Measurements from ENCODE around the gene SKIC2.
"Not testable (repeated sequence)": the region's sequence is repeated elsewhere in the genome, so short reads cannot be mapped to it uniquely, and the experiment has no call there.

The SKIC2 gene

DNA sequence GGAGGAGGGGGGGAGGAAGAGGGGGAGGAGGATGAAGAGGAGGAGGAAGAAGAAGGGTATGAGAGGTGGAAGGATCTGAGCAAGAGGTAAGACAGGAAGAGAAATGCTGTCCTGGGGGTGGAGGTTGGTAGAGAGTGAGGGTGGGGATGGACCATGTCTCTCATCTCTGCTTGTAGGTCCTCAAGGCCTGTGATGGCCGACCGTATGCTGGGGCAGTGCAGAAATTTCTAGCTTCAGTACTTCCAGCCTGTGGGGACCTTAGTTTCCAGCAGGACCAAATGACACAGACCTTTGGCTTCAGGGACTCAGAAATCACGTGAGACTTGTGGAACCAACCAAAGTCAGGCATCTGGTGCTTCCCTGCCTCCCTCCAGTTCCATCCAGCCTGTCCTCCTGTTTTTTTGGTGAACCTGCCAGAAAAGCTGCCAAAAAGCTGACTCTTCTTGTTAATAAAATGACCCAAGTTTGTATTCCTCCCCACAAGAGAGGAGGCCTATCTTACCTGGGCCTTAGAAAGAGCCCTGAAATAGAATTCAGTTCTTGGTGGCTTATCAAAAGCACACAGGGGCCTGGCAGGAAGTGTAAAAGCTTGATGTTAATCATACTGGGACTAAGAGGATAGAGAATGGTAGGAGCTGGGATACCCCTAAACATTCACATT lies 20.4 kb downstream of the SKIC2 start:
- H3K9me3 ChIP-seq (ENCODE audit: control insufficient read depth, insufficient read depth, low read length): no peaks in the 10 kb centered on the region
- no CpG with 5 or more reads among the region's 3 CpGs for WGBS (ENCODE audit: insufficient coverage, insufficient read length)

DNA sequence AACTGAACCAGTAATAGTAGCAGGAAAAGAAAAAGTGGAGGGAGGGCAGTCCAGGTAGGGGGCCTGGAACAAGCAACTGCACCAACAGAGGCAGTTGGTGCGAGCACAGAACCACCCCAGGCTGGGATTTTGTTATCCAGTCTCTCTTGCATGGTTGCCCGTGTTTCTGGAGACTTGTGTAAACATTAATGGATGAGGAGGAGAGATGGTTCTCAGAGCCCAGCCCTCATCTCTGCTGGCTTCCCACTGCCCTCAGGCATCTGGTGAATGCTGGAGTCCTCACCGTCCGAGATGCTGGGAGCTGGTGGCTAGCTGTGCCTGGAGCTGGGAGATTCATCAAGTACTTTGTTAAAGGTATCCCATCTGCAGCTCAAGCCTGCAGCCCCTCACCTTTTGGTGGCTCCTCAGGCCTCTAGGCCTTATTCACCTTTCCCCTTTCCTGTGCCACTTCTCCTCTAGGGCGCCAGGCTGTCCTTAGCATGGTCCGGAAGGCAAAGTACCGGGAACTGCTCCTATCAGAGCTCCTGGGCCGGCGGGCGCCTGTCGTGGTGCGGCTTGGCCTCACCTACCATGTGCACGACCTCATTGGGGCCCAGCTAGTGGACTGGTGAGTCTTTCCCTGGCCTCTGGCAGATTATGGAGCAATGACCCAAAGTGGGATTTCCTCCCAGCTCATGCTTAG lies 21.4 kb downstream of the SKIC2 start:
- H3K9me3 ChIP-seq (ENCODE audit: control insufficient read depth, insufficient read depth, low read length); H3K36me3 ChIP-seq (ENCODE audit: control insufficient read depth, insufficient read depth, low read length); H3K27me3 ChIP-seq (ENCODE audit: control insufficient read depth, insufficient read depth, low read length); H3K4me3 ChIP-seq (ENCODE audit: low read length); H3K27ac ChIP-seq (ENCODE audit: low read length); H3K4me1 ChIP-seq (ENCODE audit: control insufficient read depth, insufficient read depth, low read length); DNase-seq (ENCODE audit: low read depth, low spot score): not testable (repeated sequence)
- WGBS (ENCODE audit: insufficient coverage, insufficient read length): no CpG with 5 or more reads among the region's 13 CpGs

More for the DNA sequence above, 20.4 kb downstream of the SKIC2 start:
- Histone ChIP-seq H3K27me3 (ENCODE audit: control insufficient read depth, insufficient read depth, low read length) (no peaks in the 10 kb centered on the region), H3K27ac (ENCODE audit: low read length) (no peak overlapping the region), H3K36me3 (ENCODE audit: control insufficient read depth, insufficient read depth, low read length) (no peaks in the 10 kb centered on the region), H3K4me1 (ENCODE audit: control insufficient read depth, insufficient read depth, low read length) (no peaks in the 10 kb centered on the region), H3K4me3 (ENCODE audit: low read length) (no peak overlapping the region)
- no peak for DNase-seq (ENCODE audit: low read depth, low spot score)

DNA sequence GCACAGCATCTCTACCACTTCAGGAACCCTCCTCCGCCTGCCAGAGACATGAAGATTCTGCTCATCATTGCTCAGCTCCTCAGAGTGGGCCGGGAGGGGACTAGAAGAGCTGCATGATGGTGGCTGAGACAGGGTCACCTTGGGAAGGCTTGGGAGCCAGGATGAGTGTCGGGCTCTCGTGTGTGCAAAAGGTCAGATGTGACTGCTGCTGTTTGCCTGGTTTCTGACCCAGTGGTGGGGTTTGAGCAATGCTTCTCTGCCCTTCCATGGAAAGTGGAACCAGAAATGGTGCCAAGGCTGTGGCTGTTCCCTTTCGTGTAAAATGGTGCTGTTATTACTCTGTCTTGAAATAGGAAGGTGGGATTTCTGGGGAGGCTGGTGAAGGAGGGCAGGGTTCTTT lies 22.0 kb downstream of the SKIC2 start:
- H3K36me3 ChIP-seq (ENCODE audit: control insufficient read depth, insufficient read depth, low read length); DNase-seq (ENCODE audit: low read depth, low spot score): not testable (repeated sequence)
- WGBS (ENCODE audit: insufficient coverage, insufficient read length): no CpG with 5 or more reads among the region's 5 CpGs

DNA sequence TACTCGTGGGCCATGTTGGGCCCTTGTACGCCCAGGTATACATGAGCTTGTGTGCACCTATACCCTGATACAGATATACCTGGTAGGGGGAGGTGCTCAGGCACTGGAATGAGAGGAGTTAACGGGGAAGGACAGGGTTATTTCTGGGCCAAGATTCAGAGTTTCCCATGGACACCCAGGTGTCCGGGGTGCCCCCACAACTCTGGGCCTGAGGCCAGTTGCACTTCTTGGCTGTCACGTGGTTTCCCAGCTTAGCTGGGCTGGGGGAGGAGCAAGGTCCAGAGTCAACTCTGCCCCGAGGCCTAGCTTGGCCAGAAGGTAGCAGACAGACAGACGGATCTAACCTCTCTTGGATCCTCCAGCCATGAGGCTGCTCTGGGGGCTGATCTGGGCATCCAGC lies 22.8 kb downstream of the SKIC2 start, which contains the start of gene C4A:
Gene C4A (plus strand): TSS at position 314 of the 400 bp plus-strand sequence. CDS start 51 bp downstream, at position 365.
- not testable (repeated sequence) for H3K4me1 ChIP-seq (ENCODE audit: control insufficient read depth, insufficient read depth, low read length); H3K27ac ChIP-seq (ENCODE audit: low read length); H3K27me3 ChIP-seq (ENCODE audit: control insufficient read depth, insufficient read depth, low read length); DNase-seq (ENCODE audit: low read depth, low spot score); H3K9me3 ChIP-seq (ENCODE audit: control insufficient read depth, insufficient read depth, low read length); H3K4me3 ChIP-seq (ENCODE audit: low read length); H3K36me3 ChIP-seq (ENCODE audit: control insufficient read depth, insufficient read depth, low read length)
- no CpG with 5 or more reads among the region's 7 CpGs for WGBS (ENCODE audit: insufficient coverage, insufficient read length)

More for the DNA sequence above, 22.0 kb downstream of the SKIC2 start:
- not testable (repeated sequence) for H3K27me3 ChIP-seq (ENCODE audit: control insufficient read depth, insufficient read depth, low read length); H3K27ac ChIP-seq (ENCODE audit: low read length); H3K4me3 ChIP-seq (ENCODE audit: low read length); H3K4me1 ChIP-seq (ENCODE audit: control insufficient read depth, insufficient read depth, low read length); H3K9me3 ChIP-seq (ENCODE audit: control insufficient read depth, insufficient read depth, low read length)

DNA sequence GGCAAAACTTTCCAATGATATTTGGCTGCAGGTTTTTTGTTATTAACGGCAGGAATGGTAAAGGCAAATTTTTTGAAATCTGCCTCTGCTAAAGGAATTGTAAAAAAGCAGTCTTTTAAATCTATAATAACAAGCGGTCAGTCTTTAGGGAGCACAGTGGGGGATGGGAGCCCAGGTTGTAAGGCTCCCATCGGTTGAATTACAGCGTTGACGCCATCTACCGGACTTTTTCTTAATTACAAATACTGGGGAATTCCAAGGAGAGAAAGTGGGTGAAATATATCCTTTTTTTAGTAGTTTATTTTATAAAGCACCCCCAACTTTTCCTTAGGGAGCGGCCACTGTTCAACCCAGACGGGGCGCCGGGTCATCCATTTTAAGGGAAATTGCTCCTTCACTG lies 30.4 kb downstream of the SKIC2 start:
- H3K9me3 ChIP-seq (ENCODE audit: control insufficient read depth, insufficient read depth, low read length); H3K4me1 ChIP-seq (ENCODE audit: control insufficient read depth, insufficient read depth, low read length); H3K27me3 ChIP-seq (ENCODE audit: control insufficient read depth, insufficient read depth, low read length); H3K36me3 ChIP-seq (ENCODE audit: control insufficient read depth, insufficient read depth, low read length); DNase-seq (ENCODE audit: low read depth, low spot score); H3K27ac ChIP-seq (ENCODE audit: low read length); H3K4me3 ChIP-seq (ENCODE audit: low read length): not testable (repeated sequence)
- no CpG with 5 or more reads among the region's 10 CpGs for WGBS (ENCODE audit: insufficient coverage, insufficient read length)

DNA sequence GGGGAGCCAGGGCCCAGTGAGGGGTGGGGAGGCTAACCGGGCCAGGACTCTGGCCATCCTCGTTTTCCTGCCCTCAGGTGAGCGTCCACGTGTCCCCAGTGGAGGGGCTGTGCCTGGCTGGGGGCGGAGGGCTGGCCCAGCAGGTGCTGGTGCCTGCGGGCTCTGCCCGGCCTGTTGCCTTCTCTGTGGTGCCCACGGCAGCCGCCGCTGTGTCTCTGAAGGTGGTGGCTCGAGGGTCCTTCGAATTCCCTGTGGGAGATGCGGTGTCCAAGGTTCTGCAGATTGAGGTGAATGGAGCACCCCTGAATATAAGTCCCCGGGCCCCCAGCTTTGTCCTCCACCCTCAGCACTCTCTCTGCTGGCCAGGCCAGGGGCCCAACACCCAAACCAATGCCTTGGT lies 35.4 kb downstream of the SKIC2 start:
- H3K36me3 ChIP-seq (ENCODE audit: control insufficient read depth, insufficient read depth, low read length); H3K27ac ChIP-seq (ENCODE audit: low read length); H3K9me3 ChIP-seq (ENCODE audit: control insufficient read depth, insufficient read depth, low read length); H3K27me3 ChIP-seq (ENCODE audit: control insufficient read depth, insufficient read depth, low read length); H3K4me3 ChIP-seq (ENCODE audit: low read length); H3K4me1 ChIP-seq (ENCODE audit: control insufficient read depth, insufficient read depth, low read length); DNase-seq (ENCODE audit: low read depth, low spot score): not testable (repeated sequence)
- WGBS (ENCODE audit: insufficient coverage, insufficient read length): no CpG with 5 or more reads among the region's 14 CpGs

DNA sequence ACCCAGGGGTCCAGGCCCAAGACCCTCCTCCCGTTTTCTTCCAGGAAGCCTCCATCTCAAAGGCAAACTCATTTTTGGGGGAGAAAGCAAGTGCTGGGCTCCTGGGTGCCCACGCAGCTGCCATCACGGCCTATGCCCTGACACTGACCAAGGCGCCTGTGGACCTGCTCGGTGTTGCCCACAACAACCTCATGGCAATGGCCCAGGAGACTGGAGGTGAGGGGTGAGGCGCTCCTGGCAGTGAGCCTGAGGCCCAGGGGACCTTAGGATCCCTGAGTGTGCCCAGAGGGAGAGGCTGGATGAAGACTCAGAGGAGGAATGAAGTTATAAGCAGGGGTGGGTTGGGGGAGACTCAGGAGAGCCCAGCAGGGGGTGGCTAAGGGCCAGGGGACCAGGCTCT lies 37.4 kb downstream of the SKIC2 start:
- not testable (repeated sequence) for H3K27ac ChIP-seq (ENCODE audit: low read length); H3K4me3 ChIP-seq (ENCODE audit: low read length); DNase-seq (ENCODE audit: low read depth, low spot score); H3K4me1 ChIP-seq (ENCODE audit: control insufficient read depth, insufficient read depth, low read length); H3K36me3 ChIP-seq (ENCODE audit: control insufficient read depth, insufficient read depth, low read length); H3K27me3 ChIP-seq (ENCODE audit: control insufficient read depth, insufficient read depth, low read length); H3K9me3 ChIP-seq (ENCODE audit: control insufficient read depth, insufficient read depth, low read length)
- WGBS (ENCODE audit: insufficient coverage, insufficient read length): no CpG with 5 or more reads among the region's 6 CpGs

DNA sequence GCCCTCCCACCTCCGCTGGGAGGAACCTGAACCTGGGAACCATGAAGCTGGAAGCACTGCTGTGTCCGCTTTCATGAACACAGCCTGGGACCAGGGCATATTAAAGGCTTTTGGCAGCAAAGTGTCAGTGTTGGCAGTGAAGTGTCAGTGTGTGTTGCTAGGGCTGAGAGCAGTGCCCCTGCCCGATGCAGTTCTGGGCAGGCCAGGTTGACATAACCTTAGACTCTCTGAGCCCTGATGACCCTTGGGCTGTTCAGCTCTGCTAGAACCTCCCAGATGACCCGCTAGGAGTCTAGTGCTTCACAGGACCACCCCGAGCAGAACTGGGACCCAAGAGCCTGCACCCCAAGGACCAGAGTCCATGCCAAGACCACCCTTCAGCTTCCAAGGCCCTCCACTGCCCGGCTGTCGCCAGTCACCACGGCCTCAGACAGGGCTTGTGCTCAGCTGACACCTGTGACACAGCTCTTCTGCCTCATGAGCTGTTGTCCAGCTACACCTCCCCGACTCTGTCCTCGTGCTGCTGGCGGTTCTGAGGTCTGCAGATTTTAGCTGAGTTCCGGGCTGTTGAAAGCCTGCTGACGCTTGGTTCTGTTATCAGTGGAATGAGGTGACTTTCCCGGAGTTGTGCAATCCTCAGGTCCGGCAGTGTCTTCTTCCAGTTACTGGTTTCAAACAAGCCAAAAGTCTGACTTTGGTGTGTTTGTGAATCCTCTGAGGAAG lies 43.7 kb downstream of the SKIC2 start:
- WGBS (ENCODE audit: insufficient coverage, insufficient read length): no CpG with 5 or more reads among the region's 15 CpGs
- DNase-seq (ENCODE audit: low read depth, low spot score); H3K27me3 ChIP-seq (ENCODE audit: control insufficient read depth, insufficient read depth, low read length); H3K36me3 ChIP-seq (ENCODE audit: control insufficient read depth, insufficient read depth, low read length); H3K9me3 ChIP-seq (ENCODE audit: control insufficient read depth, insufficient read depth, low read length); H3K4me1 ChIP-seq (ENCODE audit: control insufficient read depth, insufficient read depth, low read length); H3K4me3 ChIP-seq (ENCODE audit: low read length); H3K27ac ChIP-seq (ENCODE audit: low read length): not testable (repeated sequence)

DNA sequence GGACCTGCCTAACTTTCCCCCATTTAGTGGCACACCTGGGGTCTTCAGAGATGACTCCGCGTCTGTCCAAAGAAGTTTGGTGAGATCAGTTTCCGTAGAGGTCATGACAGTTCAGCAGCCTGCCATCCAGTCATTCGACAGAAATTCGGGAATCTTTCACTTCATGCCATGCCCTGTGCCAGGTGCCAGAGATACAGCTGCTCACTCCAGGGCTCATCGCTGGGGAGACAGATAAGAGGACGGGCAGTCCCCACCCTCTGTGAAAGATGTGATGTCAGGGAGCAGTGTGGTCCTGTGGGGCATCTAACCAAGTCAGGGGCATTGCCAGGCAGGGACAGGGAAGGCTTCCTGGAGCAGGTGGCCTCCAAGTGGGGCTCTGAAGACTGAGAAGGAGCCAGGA lies 44.3 kb downstream of the SKIC2 start:
- not testable (repeated sequence) for DNase-seq (ENCODE audit: low read depth, low spot score); H3K36me3 ChIP-seq (ENCODE audit: control insufficient read depth, insufficient read depth, low read length); H3K27me3 ChIP-seq (ENCODE audit: control insufficient read depth, insufficient read depth, low read length); H3K4me1 ChIP-seq (ENCODE audit: control insufficient read depth, insufficient read depth, low read length); H3K27ac ChIP-seq (ENCODE audit: low read length); H3K4me3 ChIP-seq (ENCODE audit: low read length); H3K9me3 ChIP-seq (ENCODE audit: control insufficient read depth, insufficient read depth, low read length)
- WGBS (ENCODE audit: insufficient coverage, insufficient read length): no CpG with 5 or more reads among the region's 7 CpGs

DNA sequence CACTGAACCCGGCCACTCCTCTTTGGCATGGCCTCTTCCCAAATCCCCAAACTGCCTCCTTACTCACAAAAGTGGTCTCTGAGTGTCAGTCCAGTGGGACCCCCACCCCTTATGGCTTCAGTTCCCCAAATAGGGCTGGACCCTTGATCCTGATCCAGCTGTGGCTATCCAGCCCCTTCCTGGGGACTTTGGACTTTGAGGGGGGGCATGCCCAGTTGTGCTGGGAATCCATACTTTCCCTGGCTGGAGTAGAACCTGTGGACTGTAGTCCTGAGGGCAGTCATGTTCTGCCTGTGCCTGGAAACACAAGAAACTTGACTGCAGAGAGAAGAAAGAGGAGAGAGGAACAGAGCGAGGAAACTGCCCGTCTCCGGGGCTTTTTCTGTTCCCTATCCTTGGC lies 45.4 kb downstream of the SKIC2 start:
- H3K27ac ChIP-seq (ENCODE audit: low read length); H3K4me3 ChIP-seq (ENCODE audit: low read length); DNase-seq (ENCODE audit: low read depth, low spot score); H3K36me3 ChIP-seq (ENCODE audit: control insufficient read depth, insufficient read depth, low read length); H3K9me3 ChIP-seq (ENCODE audit: control insufficient read depth, insufficient read depth, low read length); H3K27me3 ChIP-seq (ENCODE audit: control insufficient read depth, insufficient read depth, low read length); H3K4me1 ChIP-seq (ENCODE audit: control insufficient read depth, insufficient read depth, low read length): not testable (repeated sequence)
- WGBS (ENCODE audit: insufficient coverage, insufficient read length): no CpG with 5 or more reads among the region's 4 CpGs

Measured in iPS DF 6.9 (cell line).